Effector CD4-positive, alpha-beta T cell (primary cell): ENCODE results near the gene CCSER1.
"Not testable (repeated sequence)": the region's sequence is repeated elsewhere in the genome, so short reads cannot be mapped to it uniquely, and the experiment has no call there.

Experiments
- DNase-seq: peaks from one replicate; pipeline ENCODE4 v3.0.0-alpha.2; 2020

The CCSER1 gene

DNA sequence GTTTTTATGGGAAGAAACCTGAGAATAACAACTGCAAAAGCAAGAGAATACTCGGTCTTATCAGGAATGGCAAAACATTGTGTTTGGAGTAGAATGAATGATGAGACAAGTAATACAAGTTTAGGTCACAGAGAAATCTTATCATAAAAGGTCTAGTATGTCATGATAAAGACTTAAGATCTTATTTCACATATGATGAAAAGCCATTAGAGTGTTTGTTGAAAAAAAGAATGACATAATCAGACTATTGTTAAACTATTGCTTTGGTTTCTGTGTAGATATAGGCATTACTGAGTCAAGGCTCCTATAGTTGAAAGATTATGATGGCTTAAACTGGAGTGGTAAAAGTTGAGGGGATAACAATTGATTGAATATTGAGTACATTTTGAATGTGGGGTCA lies 603.6 kb downstream of the CCSER1 start:
- DNase-seq = no peak

DNA sequence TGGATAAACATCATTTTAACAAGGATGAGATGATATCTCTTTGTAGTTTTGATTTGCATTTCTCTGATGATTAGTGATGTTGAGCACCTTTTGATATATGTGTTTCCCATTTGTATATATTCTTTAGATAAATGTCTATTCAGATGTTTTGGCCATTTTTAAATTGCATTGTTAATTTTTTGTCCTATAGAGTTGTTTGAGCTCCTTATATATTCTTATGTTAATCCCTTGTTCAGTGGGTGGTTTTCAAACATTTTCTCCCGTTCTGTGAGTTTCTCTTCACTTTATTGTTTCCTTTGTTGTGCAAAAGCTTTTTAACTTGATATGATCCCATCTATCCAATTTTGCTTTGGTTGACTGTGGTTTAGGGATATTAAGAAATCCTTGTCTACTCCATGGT lies 606.0 kb downstream of the CCSER1 start:
- DNase-seq = no peak

DNA sequence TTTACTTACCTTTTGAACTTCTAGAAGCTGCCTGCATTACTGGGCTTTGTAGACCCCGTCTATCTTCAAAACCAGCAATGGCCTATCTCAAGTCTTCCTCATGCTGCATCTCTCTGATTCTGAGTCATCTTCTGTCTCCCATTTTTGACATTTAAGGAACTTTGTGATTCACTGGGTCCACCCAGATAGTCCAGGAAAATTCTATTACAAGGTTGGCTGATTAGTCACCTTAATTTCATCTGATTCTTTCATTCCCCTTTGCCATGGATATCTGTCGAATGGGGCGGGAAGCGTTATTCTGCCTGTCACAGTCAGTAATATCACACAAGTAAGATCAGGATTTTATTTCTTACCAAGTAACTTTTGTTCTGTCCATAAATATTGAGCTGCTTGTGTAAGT lies 618.0 kb downstream of the CCSER1 start:
- DNase-seq = no peak

DNA sequence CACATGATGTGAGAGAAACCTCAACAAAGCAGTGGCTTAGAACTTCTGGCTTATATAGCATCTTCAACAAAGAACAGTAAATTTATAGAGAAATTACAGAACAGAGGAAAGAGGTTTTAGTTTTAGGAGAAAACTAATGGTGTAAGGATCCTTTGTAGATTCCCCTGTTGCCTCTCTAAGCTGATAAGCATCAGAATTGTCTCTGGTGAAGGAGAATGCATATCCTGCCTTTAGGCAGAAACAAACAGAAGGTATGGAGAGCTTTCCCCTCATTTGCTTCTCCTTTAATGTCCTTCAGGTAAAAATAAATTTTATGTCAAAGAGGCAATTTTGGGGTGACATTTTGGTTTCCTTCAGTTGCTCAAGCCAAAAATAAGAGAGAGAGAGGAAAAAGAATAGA lies 625.9 kb downstream of the CCSER1 start:
- no peak for DNase-seq

DNA sequence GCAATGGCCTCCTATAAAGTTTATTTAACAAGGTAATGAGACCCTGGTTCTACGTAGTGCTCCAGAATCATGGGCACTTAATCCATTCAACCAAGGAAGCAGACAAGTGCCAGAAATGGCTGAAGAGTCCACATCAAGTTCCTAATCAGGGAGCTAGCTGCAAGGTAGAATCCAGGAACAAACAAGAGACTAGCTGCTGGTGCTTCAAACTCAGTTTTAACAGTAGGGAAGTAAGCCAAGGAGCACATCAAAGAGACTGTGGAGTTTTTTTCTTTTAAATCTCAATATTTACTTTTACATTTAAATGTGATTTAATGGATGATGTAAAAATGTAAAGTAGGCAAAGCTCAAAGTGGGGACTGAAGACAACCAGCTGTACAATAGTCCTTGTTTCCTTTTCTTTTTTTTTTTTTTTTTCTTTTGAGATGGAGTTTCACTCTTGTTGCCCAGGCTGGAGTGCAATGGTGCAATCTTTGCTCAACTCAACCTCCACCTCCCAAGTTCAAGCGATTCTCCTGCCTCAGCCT lies 630.4 kb downstream of the CCSER1 start:
- DNase-seq = no peak

DNA sequence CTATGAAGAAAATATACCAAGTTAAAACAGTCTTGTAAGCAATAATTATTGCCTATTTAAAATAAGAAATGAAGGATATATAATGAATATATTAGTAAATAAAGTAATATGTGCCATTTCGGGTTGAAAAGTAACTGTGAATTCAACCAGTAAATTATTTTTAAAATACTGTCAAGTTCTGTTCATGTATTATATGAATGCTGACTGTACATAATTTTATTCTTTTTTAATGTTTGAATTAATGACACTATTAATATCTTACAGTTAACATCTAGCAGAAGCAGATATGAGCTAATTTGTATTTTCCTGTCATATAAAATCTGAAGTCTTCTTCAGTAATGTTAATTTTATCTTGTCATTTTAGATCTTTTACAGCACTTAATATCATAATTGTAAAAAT lies 632.9 kb downstream of the CCSER1 start:
- DNase-seq = no peak

DNA sequence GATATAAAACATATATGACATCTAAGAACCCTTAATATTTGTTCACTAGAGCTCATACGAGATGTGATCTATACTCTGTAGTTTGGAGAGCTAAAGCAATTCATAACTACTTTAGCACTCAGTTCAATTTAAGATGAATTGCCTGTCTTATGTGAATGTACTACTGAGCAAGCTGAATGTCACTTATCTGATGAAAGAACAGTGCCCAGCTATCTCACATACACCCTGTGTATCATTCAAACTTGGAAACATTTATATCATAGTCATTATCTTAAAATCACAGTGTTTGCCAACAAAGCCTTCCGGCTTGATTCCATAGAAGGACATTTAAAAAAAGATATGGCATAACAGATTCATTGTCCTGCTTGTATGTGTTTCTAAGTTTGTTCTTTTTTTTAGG lies 639.6 kb downstream of the CCSER1 start:
- no peak for DNase-seq

DNA sequence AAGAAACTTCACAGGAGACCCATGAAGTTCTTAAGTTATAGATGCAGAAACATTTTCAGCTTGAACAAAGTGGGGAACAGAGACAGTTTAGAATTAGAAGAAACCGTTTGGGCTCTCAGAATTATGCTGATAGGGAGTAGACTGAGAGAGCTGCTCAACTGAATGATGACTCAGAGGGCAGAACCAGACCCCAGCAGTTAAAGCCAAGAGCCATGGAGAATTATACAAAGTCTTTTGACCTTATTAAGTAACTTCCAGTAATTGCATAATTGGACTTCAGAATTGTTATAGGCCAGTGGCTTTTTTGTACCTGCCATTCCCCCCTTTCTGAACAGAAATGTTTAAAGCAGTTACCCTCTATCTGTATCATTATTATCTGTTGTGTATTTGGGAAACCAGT lies 642.1 kb downstream of the CCSER1 start:
- DNase-seq = no peak

DNA sequence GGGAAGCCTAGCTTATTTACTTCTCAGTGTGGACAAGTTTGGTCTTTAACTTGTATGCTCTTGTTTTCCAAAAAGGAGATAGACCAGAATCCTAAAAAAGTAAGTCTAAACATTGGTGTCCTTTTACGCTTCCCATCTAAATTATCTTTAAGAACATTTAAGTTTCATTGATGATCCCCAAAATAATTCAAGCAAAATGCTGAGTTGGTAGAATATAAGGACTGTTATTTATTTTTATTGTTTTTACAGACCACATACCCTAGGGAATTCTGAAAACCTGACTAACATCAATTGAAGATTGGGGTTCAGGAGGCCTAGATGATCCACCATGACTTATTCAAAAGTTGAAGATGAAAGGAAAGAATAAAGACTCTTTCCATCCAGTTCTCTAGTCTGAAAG lies 653.0 kb downstream of the CCSER1 start:
- no peak for DNase-seq

DNA sequence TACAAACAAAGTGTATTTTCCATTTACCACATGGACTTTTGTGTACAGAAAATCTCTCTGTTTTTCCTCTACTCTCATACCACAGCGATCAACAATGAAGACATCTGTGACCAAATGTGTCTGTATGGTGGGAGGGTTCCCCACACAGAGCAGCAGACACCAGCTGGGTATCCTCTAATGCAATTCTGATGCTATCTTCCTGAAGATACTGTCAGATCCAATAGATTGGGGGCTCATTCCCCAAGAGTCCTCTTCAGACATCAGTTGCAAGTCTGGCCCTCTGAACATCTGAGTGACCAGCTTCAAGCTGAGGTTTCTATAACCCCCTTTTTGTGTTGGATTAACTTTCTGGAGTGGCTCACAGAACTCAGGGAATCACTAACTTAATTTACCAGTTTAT lies 659.4 kb downstream of the CCSER1 start:
- no peak for DNase-seq

DNA sequence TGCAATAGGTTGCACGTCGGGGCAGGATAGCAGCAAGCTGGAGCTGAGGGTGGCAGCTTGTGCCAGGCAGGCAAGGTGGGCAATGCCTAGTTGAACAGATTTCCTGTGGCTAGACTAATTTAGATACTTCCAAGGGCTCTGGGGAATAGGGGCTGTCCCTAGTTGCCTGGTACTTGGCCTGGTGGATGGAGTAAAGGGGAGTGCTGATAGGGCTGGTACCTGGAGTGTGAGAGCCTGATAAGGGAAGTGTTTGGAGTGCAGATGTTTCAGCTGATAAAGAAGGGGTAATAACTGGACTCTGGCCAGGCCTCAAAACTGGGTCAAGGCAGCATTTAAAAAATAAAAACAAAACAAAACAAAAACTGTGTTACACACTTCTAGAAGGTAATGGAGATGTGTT lies 665.5 kb downstream of the CCSER1 start:
- no peak for DNase-seq

DNA sequence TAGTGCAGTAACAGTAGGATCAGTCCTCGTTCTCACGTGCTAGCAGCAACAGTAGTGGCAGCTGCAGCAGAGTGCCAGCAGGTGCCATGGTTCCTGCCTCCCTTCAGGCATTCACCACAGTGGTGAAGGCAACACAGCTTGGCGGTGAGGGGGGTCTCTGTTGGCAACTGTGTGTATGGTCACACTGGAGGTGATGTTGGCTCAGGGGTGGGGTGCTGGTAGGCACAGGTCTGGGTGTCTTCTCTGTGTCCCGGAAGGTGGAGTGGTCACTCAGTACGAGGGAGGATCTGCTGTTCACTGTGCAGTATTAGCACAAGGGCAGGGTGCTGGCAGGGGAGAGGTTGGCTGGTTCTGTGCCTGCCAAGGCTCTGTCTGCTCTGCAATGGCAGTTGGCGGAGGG lies 671.8 kb downstream of the CCSER1 start:
- DNase-seq = no peak

DNA sequence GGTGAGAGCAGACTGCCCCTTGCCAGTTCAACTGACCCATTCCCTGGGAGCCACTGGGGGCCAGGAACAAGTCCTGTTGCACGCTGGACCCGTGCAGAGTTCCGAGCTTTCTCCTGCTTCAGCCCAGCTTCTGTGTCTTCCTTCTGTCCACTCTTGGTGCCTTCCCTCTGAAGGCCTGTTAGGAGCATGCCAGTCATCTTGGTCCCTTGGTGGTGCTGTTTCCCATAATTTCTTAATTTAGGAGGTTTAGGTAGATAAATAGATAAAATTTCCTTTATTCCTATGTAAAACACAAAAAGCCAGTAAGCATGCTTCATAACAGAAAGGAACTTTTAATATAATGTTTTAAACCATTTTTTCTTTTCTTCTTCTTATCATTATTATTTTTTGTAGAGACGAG lies 672.7 kb downstream of the CCSER1 start:
- no peak for DNase-seq

DNA sequence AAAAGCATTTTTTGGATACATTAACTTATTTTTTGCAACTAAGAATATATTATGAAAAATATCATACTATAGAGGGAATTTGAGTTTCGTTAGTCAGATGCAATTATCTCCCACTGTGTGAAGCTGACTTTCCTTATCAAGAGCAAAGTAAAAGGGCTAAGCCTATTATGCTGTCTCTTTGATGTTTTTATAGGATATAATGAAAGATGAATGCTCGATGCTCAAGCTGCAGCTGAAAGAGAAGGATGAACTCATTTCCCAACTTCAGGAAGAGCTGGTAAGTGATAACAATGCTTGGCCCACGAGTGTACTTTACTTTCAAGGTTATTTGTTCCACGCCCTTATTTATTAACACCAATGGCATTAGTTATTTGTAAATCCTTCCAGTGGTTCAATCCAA lies 688.4 kb downstream of the CCSER1 start:
- DNase-seq = no peak

DNA sequence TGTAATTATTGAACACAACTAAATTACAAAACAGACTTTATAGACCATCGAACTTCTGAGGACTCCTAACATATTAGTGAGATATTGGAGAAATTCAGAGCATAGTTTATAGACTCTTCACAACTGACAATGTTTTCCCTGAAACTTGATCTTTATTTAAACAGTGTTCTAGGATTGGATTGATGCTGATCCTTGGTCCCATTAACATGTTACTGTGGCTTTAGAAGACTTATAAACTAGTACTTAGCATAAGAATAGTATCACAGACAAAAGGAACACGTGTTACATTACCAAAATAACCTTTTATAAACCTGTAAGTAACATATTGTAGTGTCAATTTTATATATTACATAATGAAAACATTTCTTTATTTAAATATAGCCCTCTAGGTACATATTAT lies 689.6 kb downstream of the CCSER1 start:
- no peak for DNase-seq

DNA sequence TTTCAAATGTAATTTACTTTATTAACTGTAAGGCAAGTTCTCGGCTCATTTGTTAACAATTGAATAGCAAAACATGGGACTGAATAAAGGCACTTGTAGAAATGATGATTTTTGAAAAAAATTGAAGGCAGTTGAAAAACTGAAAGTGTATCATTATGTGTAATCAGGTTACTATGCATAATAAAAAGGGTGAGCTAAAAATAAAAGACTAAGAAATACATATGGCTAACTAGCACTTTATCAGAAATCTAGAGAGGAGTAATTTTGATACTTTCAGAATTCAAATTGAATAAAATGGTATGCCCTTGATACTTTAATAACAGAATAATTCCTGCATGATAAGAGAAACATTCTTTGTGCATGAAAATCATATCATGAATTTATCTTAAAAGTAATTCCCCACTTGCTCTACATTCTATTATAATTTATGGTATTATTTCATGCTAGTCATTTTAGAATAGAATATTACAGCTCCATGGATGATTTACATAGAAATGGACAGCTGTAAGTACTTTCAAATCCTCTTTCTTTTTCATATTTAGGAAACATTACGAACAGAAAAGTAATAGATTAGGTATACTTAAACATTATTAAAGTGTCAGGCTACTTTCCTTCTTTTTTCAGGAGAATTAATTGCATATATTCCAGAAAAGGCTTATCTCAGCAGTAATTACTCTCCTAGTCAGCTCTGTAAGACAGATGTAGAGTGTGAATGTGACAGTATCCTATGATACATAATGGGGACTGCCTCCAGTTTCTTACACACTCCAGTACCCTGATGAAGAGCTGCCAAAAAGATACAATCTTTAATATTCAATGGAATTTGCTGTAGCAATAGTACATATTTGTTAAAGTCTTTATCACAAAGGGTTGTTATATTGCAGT lies 697.3 kb downstream of the CCSER1 start:
- no peak for DNase-seq

DNA sequence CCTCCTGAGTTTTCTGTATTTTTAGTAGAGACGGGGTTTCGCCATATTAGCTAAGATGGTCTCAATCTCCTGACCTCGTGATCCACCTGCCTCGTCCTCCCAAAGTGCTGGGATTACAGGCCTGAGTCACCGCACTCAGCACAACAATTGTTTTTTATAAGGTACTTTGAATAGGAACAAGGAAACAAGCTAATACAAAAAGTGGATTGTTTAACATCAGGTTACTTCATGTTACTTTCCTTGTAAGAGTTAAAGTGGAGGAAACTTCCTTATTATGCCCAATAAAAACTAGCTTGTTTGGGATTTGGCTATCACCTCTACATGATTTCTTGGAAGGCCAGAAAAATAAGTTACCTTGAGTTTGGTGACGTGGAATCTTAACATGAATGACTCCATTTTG lies 698.7 kb downstream of the CCSER1 start:
- DNase-seq = no peak

DNA sequence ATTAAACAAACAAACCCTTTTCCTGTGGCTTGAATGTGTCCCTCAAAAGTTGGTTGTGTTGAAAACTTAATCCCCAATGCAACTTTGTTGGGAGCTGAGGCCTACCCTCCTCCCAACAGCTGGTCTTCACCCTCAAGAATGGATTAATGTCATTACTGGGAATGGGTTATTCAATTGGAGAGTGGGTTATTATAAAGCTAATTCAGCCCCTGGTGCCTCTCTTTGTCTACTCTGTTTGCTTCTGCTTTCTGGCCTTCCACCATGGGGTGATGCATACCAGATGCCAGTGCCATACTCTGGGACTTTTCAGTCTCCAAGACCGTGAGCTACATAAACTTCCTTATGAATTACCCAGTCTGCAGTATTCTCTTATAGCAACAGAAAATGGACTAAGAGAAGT lies 706.5 kb downstream of the CCSER1 start:
- DNase-seq = no peak

DNA sequence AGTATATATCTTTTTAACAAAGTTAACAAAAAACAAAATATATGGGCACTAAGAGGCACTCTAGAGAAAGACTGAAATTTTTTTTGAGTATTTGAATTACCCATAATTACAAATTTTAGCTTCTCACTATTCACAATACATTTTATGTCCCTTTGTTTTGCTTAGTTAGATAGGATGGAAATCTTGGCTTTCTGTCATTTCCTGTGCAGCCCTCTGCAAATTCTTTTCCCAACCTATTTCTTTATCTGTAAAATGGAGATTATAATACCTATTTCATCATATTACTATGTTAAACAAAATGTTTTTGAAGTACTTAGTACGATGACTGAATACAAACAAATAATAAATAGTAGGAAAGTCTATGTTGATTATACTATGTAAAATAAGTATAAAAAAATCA lies 710.0 kb downstream of the CCSER1 start:
- DNase-seq = no peak

DNA sequence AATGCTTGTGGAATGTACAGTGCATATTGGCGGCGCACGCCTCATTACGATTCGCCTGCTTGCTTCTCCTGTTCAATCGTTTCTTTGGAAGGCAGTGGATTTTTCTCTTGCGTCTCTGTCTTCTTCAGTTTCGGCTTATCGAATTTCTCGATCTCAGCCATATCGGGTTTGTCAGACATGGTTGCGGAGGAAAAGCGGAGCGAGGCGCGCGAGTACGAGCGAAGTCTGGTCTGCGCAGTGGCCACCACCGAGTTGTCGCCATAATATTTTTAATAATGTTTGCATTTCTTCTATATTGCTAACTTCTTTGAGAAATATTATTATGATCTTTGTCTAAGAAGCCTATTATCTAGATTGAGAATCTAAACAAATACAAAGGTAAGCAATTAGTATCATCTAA lies 711.7 kb downstream of the CCSER1 start:
- DNase-seq = not testable (repeated sequence)

DNA sequence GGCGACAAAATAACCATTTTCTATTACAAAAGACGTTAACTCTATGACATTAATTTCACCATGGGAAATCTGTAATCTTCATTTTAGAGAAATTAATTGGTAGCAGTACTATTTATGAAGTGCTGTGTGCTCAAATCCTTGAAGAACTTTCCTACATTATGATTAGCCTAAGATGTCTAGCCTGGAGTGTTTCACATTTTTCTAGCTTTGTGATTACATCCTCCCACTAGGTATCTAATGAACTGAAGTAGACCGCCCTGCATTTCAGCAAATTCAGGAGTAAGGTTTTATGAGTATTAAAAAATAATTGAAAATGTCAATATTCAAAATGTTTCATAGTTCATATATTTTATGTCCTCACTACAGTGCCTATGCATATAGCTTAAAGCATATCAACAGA lies 713.1 kb downstream of the CCSER1 start:
- DNase-seq = no peak

DNA sequence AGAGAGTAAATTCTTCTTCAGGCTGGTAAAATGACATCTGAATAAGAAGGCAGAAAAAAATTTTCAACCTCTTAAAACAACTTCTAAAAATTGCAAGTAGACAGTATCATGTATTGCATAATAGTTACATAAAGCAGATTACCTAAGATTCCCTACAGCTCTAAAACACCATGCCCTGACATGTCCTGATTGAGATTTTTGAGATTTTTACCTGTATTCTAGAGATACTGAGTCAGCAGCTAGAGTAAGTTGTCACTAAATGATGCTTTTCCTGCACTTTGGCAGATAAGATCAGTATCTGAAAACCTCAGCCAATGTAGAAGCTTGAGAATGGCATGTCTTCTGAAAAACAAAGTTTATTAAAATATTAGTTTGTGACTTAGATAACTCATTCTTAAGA lies 713.6 kb downstream of the CCSER1 start:
- DNase-seq = no peak

DNA sequence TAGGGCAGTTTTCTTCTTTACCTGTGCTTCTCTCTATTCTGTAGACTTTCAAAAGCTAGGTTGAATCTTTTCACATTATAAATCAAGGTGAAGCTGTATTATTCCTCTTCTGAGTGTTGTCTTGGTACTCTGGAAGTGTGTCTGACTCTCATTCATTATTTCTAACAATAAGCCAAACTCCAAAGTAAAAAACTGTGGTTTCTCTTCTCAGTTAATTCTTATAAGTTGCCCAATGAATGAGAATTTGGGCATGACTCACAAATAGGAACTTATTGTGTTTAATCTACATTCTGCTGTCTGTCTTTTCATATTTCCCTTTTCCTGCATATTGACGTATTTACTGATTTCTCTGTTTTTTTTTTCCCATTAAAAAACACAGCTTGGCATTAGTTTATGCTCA lies 714.5 kb downstream of the CCSER1 start:
- no peak for DNase-seq

DNA sequence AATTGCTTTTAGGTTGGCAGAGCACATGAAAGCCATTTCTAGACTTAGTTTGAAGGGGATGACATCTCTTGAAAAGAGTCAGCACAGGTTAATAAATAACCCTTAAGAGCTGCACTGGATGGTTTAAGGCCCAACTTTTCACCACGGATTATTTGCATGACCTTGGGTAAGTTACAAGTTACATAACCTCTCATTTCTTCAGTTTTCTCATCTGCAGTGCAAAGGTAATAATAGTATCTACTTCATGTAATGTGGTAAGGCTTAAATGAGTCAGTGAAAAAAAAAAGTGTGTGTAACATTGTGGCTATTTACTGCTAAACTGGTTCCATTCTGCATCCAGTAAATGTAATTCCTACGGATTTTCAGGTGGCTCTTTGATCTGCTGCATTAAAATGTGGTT lies 715.8 kb downstream of the CCSER1 start:
- no peak for DNase-seq

DNA sequence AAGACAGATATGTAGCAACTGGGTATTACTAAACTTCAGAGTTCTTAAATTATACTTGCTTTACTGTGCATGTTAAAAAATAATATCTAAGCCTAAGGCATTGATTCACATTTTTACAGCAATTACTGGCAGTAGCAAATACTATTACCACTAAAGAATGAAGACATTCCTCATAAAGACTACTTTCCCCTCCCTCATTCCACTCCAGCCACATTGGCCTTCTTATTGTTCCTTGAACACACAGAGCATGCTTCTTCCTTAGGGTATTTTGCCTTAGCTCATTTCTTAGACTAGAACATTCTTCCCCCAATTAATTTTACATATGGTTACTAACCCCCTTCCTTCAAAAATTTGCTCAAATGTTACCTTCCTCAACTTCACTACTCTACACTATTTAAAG lies 717.0 kb downstream of the CCSER1 start:
- no peak for DNase-seq
